Upper lobe of right lung (tissue), 1 donor: ENCODE data around the gene CLCA4. TPM values are rescaled to one million over a fixed set of nuclear protein-coding genes. Genes with fewer than 3 reads are reported as not detected.
"Not testable (repeated sequence)": the region's sequence is repeated elsewhere in the genome, so short reads cannot be mapped to it uniquely, and the experiment has no call there.

Experiments
- ATAC-seq: fragments of 200-7000 bp; cut with Tn5 transposase; one replicate; pipeline ENCODE4 v1.9.1; 2020; ENCODE audit warnings: mild to moderate bottlenecking, moderate library complexity
- DNase-seq: peaks from one replicate; pipeline ENCODE4 v3.0.0-alpha.2; 2020
- H3K27ac ChIP-seq: fragments of 200-600 bp; one replicate; pipeline ENCODE4 v1.8.0; 2022
- H3K27me3 ChIP-seq: fragments of 200-600 bp; one replicate; pipeline ENCODE4 v1.8.0; 2022; ENCODE audit warnings: mild to moderate bottlenecking
- H3K36me3 ChIP-seq: fragments of 200-600 bp; one replicate; pipeline ENCODE4 v1.8.0; 2022
- H3K4me1 ChIP-seq: fragments of 200-600 bp; one replicate; pipeline ENCODE4 v1.8.0; 2022
- H3K4me3 ChIP-seq: fragments of 200-600 bp; one replicate; pipeline ENCODE4 v1.8.0; 2022; ENCODE audit warnings: mild to moderate bottlenecking
- H3K9me3 ChIP-seq: fragments of 200-600 bp; one replicate; pipeline ENCODE4 v1.8.0; 2022
- intact Hi-C: fragments of 100-400 bp; cut with DNase I; formaldehyde crosslinking; loops from one replicate; pipeline ENCODE4 v1.11.0; 2022
- total RNA-seq: library from RNA; stranded (reverse); fragmentation: NEBNext Ultra II Directional; extraction: Animal tissue kit (Norgen Biotek cat#: 25700); gene quantifications from one replicate; pipeline ENCODE4 v1.2.1, GENCODE V29; 2021
- TF ChIP-seq, protein P1 (sequence below): fragments of 200-600 bp; IDR thresholded peaks from one replicate; pipeline ENCODE4 v1.8.0; 2022; ENCODE audit warnings: antibody characterized with exemption
- donor health status: DM: no; HTN: yes; CAD: no; lungs with severe emphysema.

The CLCA4 gene
- total RNA-seq, 1 donor from 2014 or later = not detected

DNA sequence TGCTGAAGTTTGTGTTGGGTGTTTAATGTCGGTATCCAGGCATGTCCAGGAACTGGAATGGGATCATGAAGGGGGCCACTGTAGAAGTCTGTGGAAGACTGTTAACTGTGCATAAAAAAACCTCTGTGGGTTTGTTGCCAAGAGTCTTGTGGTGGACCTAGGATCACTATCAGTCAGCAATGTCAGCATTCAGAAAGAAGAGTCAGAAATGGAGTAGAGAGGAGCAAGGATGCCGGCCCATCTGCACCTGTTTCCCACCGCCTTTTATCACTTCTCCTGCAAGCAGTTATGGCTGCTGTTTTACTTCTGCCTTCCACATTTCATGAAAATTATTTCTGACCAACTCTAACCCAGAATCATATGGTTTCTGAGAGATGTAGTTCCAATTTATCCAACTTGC is 36.7 kb downstream of the CLCA4 start:
- Histone ChIP-seq H3K27me3 (no peaks in the 10 kb centered on the region), H3K36me3 (no peaks in the 10 kb centered on the region), H3K27ac (no peak overlapping the region), H3K4me3 (no peak overlapping the region), H3K9me3 (no peaks in the 10 kb centered on the region), H3K4me1 (no peaks in the 10 kb centered on the region)
- TF ChIP-seq, protein P1, sequence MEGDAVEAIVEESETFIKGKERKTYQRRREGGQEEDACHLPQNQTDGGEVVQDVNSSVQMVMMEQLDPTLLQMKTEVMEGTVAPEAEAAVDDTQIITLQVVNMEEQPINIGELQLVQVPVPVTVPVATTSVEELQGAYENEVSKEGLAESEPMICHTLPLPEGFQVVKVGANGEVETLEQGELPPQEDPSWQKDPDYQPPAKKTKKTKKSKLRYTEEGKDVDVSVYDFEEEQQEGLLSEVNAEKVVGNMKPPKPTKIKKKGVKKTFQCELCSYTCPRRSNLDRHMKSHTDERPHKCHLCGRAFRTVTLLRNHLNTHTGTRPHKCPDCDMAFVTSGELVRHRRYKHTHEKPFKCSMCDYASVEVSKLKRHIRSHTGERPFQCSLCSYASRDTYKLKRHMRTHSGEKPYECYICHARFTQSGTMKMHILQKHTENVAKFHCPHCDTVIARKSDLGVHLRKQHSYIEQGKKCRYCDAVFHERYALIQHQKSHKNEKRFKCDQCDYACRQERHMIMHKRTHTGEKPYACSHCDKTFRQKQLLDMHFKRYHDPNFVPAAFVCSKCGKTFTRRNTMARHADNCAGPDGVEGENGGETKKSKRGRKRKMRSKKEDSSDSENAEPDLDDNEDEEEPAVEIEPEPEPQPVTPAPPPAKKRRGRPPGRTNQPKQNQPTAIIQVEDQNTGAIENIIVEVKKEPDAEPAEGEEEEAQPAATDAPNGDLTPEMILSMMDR = no peak
- DNase-seq = no peak
- intact Hi-C loops = no loop called here
- ATAC-seq = no peak

DNA sequence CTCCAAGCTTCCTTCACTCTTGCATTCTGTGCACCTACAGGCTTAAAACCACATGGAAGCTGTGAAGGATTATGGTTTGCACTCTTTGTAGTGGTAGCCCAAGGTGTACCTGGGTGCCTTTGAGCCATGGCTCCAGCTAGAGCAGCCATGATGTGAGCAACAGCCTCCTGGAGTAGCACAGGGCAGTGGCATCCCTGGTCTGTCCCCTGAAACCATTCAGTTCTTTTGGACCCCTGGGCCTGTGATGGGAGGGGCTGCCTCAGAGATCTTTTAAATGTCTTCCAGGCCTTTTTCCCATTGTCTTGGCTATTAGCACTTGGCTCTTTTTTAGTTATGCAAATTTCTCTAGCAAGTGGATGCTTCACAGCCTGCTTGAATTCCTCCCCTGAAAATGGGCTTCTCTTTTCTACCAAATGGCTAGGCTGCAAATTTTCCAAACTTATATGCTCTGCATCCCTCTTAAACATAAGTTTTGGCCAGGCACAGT is 47.4 kb downstream of the CLCA4 start:
- intact Hi-C loops = no loop called here
- no peak for DNase-seq
- Histone ChIP-seq H3K9me3 (no peaks in the 10 kb centered on the region), H3K27me3 (no peaks in the 10 kb centered on the region), H3K36me3 (no peaks in the 10 kb centered on the region), H3K4me3 (no peak overlapping the region), H3K27ac (no peak overlapping the region), H3K4me1 (no peaks in the 10 kb centered on the region)
- ATAC-seq = no peak
- TF ChIP-seq, protein P1 = no peak

DNA sequence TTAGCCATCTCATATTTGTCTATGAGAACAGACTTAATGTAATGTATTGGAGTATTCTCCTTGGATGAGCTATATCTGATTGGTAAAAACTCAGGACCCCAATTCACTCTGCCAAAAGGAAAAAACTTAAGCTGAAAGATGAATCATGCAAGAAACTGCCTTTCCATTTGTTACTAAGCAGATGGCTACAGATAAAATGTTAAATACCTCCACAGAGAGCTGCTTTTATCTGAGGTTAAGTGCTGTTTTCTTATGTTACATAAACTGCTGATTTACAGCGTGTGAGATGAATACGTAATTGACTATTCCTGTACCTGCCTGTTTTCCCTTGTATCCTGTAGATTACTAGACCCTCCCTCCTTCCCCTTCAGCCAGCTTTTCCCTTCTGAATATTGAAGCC is 49.3 kb downstream of the CLCA4 start:
- H3K9me3 ChIP-seq = no peaks in the 10 kb centered on the region
- H3K27me3 ChIP-seq = no peaks in the 10 kb centered on the region
- no peaks in the 10 kb centered on the region for H3K4me1 ChIP-seq
- TF ChIP-seq, protein P1 = no peak
- no peaks in the 10 kb centered on the region for H3K36me3 ChIP-seq
- no peak overlapping the region for H3K4me3 ChIP-seq
- intact Hi-C loops = no loop called here
- no peak for ATAC-seq
- no peak for DNase-seq
- H3K27ac ChIP-seq = no peak overlapping the region

DNA sequence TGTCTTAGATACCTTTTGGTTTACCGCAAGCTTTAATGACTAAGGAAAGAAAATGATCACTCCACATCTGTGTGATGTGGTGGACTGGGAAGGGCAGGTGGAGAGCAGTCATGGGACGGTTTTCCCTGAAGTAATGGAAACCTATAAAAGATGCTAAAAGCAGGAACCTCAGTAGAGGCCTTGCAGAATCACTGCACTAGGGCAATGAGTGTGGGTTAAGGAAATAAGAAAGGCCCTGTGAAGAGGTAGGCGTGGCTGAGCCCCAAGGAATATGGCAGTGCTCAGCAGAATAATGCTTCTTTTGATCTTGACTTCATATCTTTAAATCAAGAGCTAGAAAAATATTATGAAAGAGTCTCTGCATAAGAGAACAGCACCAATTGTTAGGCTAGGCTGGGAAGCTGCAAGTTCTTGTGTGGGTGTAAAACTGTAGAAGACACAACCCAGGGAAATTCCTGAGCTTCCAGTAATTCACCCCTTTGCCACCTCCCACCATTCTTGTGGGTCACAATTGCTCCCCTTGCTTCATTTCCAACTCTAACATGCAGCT is 49.9 kb downstream of the CLCA4 start:
- ATAC-seq (no peak), DNase-seq (no peak)
- Histone ChIP-seq H3K27ac (no peak overlapping the region), H3K9me3 (no peaks in the 10 kb centered on the region), H3K4me3 (no peak overlapping the region), H3K36me3 (no peaks in the 10 kb centered on the region), H3K4me1 (no peaks in the 10 kb centered on the region), H3K27me3 (no peaks in the 10 kb centered on the region)
- TF ChIP-seq, protein P1 = no peak
- intact Hi-C loops = no loop called here

DNA sequence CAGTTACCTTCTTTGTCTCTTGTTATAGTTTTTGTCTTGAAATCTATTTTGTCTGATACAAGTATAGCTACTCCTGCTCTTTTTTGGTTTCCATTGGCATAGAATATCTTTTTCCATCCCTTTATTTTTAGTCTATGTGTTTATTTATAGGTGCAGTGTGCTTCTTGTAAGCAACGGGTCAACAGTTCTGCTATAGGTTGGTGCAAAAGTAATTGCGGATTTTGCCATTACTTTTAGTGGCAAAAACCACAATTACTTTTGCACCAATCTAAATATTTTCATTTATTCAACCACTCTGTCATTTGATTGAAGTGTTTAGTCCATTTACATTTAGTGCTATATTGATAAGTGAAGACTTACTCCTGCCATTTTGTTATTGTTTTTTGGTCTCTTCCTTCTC is 59.2 kb downstream of the CLCA4 start:
- H3K27me3 ChIP-seq, H3K36me3 ChIP-seq, intact Hi-C loops, DNase-seq, H3K4me3 ChIP-seq, H3K9me3 ChIP-seq, H3K4me1 ChIP-seq, H3K27ac ChIP-seq, ATAC-seq: not testable (repeated sequence)

DNA sequence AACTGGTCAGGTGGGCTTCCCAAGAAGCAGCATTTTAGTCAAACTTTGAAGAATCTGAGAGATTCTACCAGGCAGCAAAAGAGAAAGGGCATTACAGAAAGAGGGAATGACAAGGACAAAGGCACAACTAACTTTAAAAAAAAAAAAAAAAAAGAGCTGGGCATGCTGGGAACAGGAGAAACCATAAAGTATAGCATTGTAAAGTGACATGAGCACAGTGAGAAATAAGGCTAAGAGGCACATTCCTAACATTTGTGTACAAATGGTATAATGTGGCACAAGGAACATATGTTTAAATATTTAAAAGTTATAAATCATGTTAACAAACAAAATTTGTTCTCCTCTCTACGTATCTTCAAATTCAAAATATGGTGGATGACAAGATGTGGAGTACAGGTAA is 69.6 kb downstream of the CLCA4 start:
- intact Hi-C loops = no loop called here
- DNase-seq (no peak), ATAC-seq (no peak)
- no peaks in the 10 kb centered on the region for H3K4me1 ChIP-seq
- no peak overlapping the region for H3K4me3 ChIP-seq
- no peak overlapping the region for H3K27ac ChIP-seq
- TF ChIP-seq, protein P1 = no peak
- H3K9me3 ChIP-seq = no peaks in the 10 kb centered on the region
- no peaks in the 10 kb centered on the region for H3K36me3 ChIP-seq
- no peaks in the 10 kb centered on the region for H3K27me3 ChIP-seq
